HG02763 (cell line): ENCODE measurements around the gene OR10V1.

Experiments
- ATAC-seq: cut with Tn5 transposase; IDR thresholded peaks from one replicate; pipeline ENCODE4 v1.9.1; 2021; ENCODE audit warnings: mild to moderate bottlenecking, moderate library complexity; ENCODE audit not compliant: unreplicated experiment

OR10V1 gene, protein sequence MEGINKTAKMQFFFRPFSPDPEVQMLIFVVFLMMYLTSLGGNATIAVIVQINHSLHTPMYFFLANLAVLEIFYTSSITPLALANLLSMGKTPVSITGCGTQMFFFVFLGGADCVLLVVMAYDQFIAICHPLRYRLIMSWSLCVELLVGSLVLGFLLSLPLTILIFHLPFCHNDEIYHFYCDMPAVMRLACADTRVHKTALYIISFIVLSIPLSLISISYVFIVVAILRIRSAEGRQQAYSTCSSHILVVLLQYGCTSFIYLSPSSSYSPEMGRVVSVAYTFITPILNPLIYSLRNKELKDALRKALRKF

DNA sequence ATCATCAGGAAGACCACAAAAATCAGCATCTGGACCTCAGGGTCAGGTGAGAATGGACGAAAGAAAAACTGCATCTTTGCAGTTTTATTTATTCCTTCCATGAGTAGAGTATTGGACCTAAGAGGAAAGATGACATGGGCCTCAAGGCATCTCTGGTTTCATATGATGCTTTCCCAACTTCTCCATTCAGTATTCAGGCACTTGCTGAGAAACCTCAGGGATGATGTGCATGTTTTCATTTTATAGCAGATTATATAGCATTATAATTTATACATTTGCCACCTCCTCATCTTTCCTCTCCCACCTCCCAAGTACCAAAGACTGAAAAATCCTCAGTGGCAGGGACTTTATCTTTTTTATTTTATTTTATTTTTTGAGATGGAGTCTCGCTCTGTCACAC lies at the start of gene OR10V1:
OR10V1 (minus strand) TSS at position 101 of the 400 bp plus-strand sequence; CDS start at position 101, 0 bp downstream.
- ATAC-seq, result no peak

DNA sequence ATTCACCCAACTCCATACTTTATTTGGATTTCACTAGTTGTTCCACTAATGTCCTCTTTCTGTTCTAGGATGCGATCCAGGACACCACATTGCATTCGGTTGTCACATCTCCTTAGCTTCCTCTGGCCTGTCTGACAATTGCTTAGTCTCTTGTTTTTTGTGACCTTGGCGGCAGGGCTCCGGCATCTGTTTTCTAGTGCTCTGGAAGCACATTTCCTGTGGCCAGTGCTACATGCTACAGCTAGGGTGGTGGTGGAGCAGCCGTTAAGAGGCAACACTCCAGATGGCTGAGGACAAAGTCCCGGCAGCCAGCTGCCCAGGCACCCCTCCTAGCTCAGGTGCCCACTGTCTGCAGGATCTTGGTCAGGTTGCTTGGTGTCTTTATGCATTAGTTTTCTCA lies 48.3 kb upstream of the OR10V1 start:
- no peak for ATAC-seq

DNA sequence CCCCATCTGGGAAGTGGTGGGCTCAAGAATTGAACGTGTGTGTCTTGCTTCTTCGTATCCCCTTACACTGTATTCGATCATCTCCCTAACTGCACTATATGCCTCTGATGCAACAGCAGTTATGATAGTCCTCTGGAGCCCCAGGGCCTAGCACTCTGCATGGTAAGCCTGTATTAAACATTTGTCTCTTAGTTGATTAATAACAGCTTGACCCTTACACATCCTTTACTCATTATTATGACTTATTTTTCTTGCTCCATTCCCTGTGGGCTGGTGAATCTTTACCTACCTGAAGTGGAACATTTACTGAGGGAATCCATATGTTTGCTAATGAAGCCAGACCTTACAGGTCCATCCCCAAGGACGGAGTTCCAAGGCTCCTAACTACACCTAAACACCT lies 47.1 kb upstream of the OR10V1 start:
- no peak for ATAC-seq

DNA sequence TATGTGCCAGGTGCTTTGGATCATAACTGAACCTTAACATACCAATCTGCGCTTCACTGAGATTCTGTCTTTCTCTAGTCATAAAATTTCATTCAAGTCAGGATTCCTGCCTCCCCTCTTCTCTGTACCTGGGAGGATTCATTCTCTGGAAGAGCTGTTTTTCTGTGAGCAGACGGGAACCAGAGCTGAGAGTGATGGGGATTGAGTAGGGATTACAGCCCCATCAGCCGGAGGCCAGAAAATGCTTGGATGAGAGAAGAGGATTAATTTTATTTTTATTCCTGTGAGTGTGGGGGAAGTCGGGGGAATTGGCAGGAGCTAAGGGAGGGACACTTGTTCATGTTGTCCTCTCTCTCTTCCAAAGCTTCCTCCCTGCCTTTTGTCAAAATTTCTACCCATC lies 46.3 kb upstream of the OR10V1 start:
- no peak for ATAC-seq

DNA sequence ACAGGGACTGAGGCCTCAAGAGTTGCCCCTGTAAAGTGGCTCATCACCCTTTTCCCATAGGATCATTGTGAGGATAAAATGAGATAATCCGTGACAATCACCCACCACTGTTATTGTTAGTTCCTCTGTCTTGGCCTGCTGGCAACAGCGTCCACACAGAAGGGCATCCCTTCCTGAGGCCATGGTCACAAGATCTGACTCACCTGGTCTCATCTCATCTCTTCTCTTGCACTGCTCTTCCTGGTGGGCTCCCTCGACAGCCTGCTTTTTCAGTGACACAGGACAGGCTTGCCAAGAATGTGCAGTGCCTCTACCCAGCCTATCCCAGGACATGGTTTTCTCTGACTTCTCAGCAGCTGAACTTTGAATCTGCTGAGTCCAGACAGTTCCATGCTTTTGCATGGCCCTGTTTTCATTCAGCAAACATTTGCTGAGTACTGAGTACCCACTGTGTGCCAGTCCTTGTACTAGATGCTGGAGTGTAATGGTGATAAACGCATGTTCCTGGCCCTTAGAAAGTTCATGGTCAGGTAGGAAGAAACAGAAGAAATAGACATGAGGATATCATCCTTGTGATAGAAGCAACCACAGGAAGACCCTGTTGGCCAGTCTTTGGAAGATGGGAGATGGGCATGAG lies 44.9 kb upstream of the OR10V1 start:
- ATAC-seq, result no peak

DNA sequence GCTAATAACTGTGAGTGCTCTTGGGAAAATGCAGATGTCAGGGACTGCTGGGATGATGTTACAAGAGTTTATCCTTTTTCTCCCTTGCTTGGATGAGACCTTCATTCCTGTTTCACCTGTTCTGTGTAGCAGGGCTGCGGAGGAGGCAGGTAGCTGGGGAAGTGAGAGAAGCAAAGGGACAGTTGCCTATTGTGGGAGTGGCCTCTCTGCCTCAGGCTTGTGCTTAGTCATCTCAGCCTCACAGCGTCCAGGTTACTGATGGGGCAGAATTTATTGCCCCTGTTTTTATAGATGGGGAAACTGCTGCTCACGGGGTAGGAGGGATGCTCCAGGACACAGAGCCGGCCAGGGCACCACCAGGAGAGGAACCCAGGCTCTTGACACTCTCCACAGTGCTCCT lies 43.2 kb upstream of the OR10V1 start:
- no peak for ATAC-seq

DNA sequence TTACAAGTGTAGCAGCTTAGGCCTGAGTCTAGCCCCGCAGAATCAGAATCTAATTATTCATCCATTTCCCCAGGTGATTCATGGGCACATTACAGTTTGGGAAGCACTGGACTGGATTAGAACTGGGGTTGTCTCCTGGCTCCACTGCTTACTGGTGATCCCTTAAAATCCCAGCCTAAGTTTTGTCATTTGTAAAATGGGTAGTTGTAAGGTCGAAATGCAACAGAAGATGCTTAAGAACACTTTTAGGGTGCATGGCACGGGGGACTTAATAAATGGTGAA lies 42.9 kb upstream of the OR10V1 start:
- ATAC-seq, result no peak

DNA sequence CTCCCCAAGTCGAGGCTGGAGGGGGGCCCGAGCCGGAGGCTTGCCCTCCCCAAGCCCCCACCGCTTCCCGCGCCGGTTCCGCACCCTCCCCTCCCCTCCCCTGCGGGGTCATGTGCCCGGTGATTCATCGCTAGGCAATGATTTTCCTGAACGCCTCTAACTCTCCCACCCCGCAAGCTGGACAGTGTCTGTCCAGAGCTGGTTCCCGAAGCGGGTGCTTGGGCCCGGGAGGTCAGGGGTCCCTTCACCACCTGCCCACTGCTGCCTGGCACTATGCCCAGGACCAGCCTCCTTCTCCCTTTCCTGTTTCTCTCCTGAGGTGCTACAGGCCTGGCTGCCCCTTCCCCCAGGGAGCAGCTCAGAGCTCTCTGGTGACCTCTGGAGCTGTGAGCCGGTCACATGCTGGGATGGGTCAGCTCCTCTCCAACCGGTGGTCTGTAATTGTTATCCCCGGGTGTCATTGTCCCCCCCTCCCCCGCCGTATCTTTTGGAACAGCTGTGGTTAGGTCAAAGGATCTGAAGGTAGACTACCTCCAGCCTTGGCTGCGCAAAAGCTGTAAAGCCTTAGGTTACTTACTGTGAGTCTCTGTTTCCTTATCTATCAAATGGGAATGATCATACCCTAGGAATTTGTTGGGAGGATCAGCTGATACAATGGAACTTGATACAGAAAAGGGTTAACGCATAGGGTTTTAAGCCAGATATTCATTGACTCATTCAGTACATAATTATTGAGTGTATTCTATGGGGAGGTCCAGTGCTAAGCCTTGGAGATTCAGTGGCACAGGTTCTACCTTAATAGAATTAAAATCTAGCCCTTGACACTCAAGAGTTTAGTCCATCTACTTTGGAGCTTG lies 42.3 kb upstream of the OR10V1 start:
- ATAC-seq, result no peak

DNA sequence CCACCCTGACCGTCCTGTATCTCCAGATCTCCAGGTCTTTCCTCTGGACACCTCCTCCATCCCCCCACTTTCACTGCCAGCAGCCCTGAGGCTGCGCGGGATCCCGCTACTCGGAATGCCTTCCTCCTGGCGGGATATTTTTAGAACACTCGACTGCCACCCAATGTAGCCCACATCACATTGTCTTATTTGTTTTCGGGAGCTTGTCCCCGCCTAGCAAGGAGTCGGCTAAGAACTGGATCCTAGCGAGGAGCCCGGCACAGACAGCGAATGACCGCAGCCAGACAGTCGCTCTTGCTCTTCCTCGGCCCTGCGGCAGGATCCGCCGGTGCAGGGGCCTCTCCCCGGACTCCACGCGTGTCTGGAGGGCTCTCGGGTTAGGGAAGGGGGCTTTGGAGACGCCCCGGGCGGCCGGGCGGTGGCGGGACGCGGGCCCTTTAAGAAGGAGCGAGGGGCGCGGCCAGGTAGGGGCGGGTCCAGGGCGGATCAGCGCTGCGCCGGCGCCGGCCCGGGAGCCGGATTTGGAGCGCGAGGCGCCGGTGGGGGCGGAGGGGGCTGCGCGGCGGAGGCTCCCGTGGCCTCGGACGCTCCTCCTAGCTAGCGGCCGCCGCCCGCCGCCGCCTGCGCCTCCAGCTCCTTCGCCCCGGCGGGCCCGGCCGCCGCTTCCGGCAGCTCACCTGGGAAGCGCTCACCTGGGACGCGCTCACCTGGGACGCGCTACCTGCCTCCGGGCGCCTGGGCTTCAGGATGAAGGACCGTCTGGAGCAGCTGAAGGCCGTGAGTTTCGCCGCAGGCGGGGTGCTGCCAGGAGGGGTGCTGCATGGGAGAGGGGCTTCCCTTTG lies 41.4 kb upstream of the OR10V1 start, which contains the start of gene STX3:
STX3 (plus strand) TSS at position 518 of the 842 bp plus-strand sequence; CDS start at position 748, 230 bp downstream.
- ATAC-seq, result peak; percentile 56

DNA sequence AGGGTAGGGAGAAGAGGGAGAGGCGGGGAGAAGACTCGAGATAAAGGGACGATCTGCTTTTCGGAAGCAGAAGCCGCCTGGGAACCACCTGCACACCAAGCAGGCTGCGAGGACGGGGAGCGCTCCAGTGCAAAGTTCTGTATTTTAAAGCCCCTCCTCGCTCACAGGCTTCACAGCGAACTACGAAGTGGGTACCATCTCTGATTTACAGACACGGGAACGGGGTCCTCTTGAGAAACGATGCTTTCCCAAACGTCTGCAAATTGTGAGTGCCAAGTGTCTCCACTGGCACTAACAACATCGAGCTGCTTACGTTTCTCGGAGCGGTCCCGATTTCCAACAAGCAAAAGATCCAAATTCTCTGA lies 40.8 kb upstream of the OR10V1 start:
- no peak for ATAC-seq

DNA sequence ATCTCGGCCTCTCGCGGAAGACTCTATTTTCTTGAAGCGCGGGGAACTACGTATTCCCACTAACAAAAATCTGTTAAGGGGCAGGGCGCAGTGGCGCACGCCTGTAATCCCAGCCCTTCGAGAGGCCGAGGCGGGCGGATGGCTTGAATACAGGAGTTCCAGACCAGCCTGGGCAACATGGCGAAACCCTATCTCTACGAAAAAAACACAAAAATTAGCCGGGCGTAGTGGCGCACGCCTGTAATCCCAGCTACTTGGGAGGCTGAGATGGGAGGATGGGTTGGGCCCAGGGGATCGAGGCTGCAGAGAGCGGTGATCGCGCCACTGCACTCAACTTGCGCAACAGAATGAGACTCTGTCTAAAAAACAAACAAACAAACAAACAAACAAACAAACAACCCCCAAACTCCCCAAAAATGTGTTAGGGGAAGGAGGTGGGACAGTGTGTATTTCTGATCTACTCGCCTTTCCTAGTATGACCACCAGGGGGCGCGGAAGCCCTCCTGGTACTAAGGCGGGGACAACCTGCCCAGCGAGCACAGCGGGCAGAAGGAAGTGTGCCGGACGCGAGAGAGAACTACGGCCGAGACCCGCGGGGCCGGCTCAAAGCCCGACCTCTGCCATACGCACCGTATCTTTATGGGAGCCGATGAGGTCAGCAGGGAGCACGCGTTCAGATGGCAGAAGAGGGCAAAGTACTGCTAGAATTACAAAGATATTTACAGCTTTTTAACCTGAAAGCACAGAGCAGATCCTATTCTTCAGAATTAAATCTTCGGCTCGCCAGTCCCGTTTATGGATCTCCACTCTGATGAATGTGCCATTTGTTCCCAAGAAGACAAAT lies 40.2 kb upstream of the OR10V1 start:
- ATAC-seq, result peak; percentile 81

DNA sequence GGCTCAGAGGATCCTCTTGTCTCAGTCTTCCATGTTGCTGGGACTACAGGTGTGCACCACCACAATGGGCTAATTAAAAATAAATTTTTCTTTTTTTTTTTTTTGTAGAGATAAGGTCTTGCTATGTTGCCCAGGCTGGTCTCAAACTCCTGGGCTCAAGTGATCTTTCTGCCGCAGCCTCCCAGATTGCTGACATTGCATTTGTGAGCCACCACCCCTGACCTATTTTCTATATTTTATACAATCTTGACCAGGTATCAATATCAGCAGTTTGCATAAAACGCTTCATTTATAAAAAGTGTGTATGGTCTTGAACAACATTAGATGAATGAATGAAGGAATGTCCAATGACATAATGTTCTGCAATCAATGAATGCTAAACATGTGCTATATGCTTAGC lies 32.5 kb upstream of the OR10V1 start:
- ATAC-seq, result no peak

DNA sequence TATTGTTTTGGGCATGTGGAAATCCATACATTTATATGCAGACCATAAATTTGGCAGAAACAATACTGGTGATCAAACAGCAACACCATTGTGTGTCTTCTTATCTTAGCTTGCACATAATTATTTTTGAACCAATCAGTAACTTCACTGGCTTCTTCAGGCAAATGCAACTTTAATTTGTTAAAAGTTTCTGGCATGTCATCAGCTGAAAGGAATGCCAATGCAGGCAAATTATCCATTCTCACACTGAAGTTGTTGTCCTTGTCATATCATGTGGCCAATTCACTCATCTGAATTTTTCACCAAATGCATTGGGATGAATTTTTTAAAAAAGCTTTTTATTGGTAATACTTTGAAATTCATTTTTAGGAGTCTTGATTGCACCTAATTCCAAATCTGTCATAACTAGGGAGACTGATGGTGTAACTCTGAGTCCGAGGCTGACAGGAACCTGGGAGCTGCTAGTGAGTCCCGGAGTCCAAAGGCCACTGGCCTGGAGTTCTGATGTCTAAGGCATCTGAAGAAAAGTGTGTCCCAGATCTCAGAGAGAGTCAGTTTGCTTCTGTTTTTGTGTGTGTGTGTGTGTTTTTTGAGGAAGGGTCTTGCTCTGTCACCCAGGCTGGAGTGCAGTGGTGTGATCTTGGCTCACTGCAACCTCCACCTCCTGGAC lies 17.4 kb upstream of the OR10V1 start:
- no peak for ATAC-seq

DNA sequence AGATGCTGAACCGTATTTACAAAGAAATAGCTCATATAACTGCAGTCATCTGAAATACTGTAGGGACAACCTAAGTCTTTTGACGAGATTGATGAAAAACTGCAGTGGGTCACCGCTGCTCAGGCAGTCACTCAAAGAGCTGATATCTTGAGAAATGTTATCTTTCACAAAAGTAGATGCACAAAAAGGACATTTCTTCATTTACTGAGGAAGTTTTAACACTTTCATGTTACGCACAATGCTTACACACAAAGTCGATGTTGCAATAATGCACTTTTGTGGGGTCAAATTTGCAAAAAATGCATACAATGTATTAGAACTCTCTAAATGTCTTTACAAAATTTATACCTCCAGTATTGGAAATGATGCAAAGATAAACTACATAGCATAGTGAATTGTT lies 16.2 kb upstream of the OR10V1 start:
- no peak for ATAC-seq

DNA sequence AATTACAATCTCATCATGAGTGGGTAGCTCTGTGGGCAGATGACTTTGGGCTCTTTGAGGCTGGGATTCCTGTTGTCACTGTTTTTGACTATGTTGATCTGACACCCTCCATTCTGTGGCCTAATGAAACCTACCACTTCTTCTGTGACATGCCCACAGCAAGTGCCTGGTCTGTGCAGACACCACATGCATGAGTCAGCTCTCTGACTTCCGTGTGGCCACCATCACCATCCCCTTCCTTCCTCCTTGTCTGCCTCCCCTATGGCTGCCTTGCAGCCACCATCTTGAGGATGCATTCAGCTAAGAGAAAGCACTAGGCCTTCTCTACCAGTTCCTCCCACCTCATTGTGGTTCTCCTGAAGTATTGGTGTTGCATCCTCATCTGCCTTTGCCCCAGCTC lies 15.3 kb upstream of the OR10V1 start:
- no peak for ATAC-seq

DNA sequence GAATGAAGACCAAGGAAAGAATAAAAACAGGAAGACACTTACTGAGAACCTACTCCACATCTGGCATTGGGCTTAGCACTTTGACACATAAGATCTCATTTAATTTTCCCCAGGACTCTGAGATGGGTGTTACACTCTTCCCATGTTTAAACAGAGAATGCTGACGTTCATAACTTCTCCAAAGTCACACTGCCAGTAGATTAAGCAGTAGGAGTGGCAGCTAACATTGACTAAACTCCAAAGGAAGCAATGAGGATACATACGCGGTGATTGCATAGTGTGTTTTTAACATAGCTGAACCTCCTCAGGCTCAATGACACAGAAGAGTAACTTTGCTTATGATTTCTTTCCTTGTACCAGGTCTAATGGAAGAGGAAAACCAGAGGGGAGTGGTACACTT lies 14.5 kb upstream of the OR10V1 start:
- ATAC-seq, result no peak

DNA sequence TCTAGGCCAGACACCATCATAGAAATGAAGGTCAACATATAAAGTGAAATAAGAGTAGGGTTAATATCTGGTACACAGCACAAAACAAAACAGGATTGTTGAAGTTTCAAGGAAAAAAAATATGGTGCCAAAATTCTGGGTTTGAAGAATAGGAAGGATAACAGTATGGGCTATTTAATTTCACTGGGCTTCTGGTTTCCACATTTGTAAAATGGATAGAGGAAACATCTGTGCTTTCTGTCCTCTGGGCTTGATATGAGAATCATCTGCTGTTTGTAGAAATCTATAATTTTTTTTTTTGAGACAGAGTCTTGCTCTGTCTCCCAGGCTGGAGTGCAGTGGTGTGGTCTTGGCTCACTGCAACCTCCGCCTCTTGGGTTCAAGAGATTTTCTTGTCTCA lies 13.8 kb upstream of the OR10V1 start:
- ATAC-seq, result no peak

DNA sequence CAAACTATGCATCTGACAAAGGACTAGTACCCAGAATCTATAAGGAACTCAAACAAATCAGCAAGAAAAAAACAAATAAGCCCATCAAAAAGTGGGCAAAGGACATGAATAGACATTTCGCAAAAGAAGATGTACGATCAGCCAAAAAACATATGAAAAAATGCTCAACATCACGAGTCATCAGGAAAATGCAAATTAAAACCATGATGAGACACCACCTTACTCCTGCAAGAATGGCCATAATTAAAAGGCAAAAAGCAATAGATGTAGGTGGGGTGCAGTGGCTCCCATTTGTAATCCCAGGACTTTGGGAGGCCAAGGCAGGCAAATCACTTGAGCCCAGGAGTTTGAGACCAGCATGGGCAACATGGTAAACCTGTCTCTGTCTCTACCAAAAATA lies 10.4 kb upstream of the OR10V1 start:
- no peak for ATAC-seq

DNA sequence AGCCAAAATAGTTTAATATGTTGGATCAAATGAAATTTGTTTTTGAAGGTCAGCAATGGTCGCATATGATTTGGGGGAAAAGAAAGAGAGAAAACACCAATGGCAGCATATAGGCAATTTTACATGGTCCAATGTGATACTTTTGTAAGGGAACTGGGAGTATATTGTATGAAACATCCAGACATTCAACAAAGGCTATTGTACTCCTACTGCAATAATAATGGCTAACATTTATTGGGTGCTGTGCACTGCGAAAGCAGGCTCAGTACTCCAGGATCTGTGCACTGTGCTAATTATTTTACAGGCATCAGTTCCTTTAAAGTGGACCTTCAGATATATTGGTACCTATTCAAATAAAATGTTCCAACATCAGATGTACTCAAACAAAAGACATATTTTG lies 5.9 kb upstream of the OR10V1 start:
- no peak for ATAC-seq

DNA sequence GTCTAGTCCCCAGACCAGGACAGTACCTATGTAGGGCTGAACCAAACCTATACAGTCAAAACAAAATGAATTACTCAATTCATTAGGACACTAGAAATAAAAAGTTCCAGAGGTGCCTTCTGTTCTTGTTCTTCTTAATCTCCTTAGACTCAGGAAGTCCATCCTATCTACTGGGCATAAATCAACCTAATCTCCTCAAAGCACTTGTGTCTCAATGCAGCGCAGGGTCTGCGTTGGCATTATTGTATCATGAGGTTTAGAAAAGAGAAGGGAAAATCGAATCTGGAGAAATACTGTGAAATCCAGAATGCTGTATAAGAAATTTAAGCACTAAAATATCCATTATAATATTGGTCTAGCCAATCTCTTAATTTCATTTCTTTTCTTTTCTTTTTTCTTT lies 2.4 kb upstream of the OR10V1 start:
- ATAC-seq, result no peak
